ENCODE results near the gene SMARCAD1. TPM values are rescaled to one million over a fixed set of nuclear protein-coding genes. Genes with fewer than 3 reads are reported as not detected.

SMARCAD1 gene
- total and polyA plus RNA-seq, 2 of the 8 experiments (the other 6 are each of a cell fraction or from before 2014, with no cell fraction given) = 24.1 to 59.4 TPM

DNA sequence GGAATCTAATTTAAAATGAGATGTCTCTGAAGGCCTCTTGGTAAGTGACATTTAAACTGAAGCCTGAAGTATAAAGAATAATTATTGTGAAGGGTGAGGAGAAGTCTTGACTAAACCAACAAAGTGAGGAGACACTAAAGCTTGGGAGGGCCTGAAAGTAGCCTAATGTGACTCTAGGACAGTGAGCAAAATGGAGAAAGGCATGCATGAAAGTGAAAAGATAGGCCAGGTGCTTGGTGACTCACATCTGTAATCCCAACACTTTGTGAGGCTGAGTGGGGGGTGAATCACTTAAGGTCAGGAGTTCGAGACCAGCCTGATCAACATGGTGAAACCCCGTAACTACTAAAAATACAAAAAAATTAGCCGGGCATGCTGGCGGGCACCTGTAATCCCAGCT is 46.9 kb upstream of the SMARCAD1 start:
- POLR2A ChIA-PET (ENCODE audit: partially characterized antibody) = no interaction called here
- H4K20me1 ChIP-seq (replicated peaks in 1 of 2; ENCODE audit: control insufficient read depth in 1 of 2, insufficient read depth in 2 of 2, low read length in 2 of 2) = no peaks in the 10 kb centered on the region
- no peak for FAIRE-seq
- no peak for TF ChIP-seq ASH2L (IDR thresholded peaks at IDR 0.05; ENCODE audit: low read length)
- TF ChIP-seq EGR1 (IDR thresholded peaks at IDR 0.05; ENCODE audit: borderline replicate concordance, low read depth, low read length) = no peak
- TF ChIP-seq TAF7 (optimal IDR thresholded peaks at IDR 0.05; ENCODE audit: borderline replicate concordance, low read depth, low read length) = no peak
- no peak for TF ChIP-seq TEAD4 (IDR thresholded peaks at IDR 0.05; ENCODE audit: low read depth, low read length)
- TF ChIP-seq CBX5 (IDR thresholded peaks at IDR 0.05; ENCODE audit: low read depth, low read length) = no peak
- no peak for TF ChIP-seq ATF3 (IDR thresholded peaks at IDR 0.05; ENCODE audit: insufficient read depth, low read depth, low read length)
- TF ChIP-seq SUZ12 (IDR thresholded peaks at IDR 0.05; ENCODE audit: low read length) = no peak
- no peak for TF ChIP-seq CEBPB (IDR thresholded peaks at IDR 0.05; ENCODE audit: low read depth, low read length)
- no peak for TF ChIP-seq NRF1 (IDR thresholded peaks at IDR 0.05; ENCODE audit: low read depth, low read length)
- no peak for TF ChIP-seq ZNF274 (IDR thresholded peaks at IDR 0.05; ENCODE audit: borderline replicate concordance, extremely low read depth, low read length)
- TF ChIP-seq KDM1A (IDR thresholded peaks at IDR 0.05; ENCODE audit: borderline replicate concordance, low read length) = no peak
- TF ChIP-seq SP2 (IDR thresholded peaks at IDR 0.05; ENCODE audit: low read length) = no peak
- TF ChIP-seq, protein P1, sequence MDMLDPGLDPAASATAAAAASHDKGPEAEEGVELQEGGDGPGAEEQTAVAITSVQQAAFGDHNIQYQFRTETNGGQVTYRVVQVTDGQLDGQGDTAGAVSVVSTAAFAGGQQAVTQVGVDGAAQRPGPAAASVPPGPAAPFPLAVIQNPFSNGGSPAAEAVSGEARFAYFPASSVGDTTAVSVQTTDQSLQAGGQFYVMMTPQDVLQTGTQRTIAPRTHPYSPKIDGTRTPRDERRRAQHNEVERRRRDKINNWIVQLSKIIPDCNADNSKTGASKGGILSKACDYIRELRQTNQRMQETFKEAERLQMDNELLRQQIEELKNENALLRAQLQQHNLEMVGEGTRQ (IDR thresholded peaks at IDR 0.05; ENCODE audit: low read length) = no peak

More for the DNA sequence above, 46.9 kb upstream of the SMARCAD1 start:
- Histone ChIP-seq H3K36me3 (ENCODE audit: control insufficient read depth in 2 of 4, insufficient read depth in 4 of 4, low read length in 3 of 4) (no peaks in the 10 kb centered on the region), H3K9me3 (ENCODE audit: insufficient read depth in 2 of 2, low read depth in 1 of 2, low read length in 1 of 2) (peaks cover 0 to 3% of the 10 kb centered on the region in 2 experiments; a peak in 1 of 4 replicates), H2AFZ (ENCODE audit: low read length) (no peak overlapping the region), H3K18ac (ENCODE audit: extremely low read depth, low read length) (no peak overlapping the region), H3K27ac (ENCODE audit: low read depth, low read length) (no peak overlapping the region), H3K79me2 (ENCODE audit: control insufficient read depth in 1 of 2, insufficient read depth in 2 of 2, low read length in 2 of 2) (no peaks in the 10 kb centered on the region), H3K4me2 (ENCODE audit: insufficient read depth in 1 of 2, low read depth in 2 of 2, low read length in 2 of 2) (no peak overlapping the region), H3K14ac (ENCODE audit: insufficient read length) (no peak overlapping the region), H2BK20ac (ENCODE audit: low read length) (no peak overlapping the region), H3K4ac (replicated peaks; ENCODE audit: insufficient read length, low read depth, low read length) (no peak overlapping the region), H3K9ac (replicated peaks in 1 of 4; ENCODE audit: extremely low read depth in 1 of 4, low read depth in 3 of 4, low read length in 3 of 4) (no peak overlapping the region), H3K79me1 (ENCODE audit: low read depth, low read length) (no peaks in the 10 kb centered on the region), H3K27me3 (replicated peaks in 1 of 4; ENCODE audit: control insufficient read depth in 3 of 4, extremely low read depth in 1 of 4, insufficient read depth in 3 of 4, low read length in 3 of 4) (no peaks in the 10 kb centered on the region), H4K5ac (ENCODE audit: insufficient read length, low read depth, low read length) (no peak overlapping the region), H2BK15ac (ENCODE audit: low read length) (no peak overlapping the region), H3K23ac (ENCODE audit: insufficient read length) (no peak overlapping the region), H2BK120ac (replicated peaks; ENCODE audit: low read depth, low read length) (no peak overlapping the region), H2BK5ac (ENCODE audit: low read depth, low read length) (no peak overlapping the region), H2AK5ac (ENCODE audit: low read depth, low read length) (no peak overlapping the region), H3K23me2 (ENCODE audit: low read depth, low read length) (no peaks in the 10 kb centered on the region), H3K4me3 (ENCODE audit: extremely low read depth in 1 of 4, insufficient read depth in 2 of 4, low read depth in 3 of 4, low read length in 4 of 4) (no peak overlapping the region), H3K4me1 (replicated peaks in 1 of 4; ENCODE audit: control insufficient read depth in 3 of 4, insufficient read depth in 4 of 4, low read length in 3 of 4) (no peaks in the 10 kb centered on the region; a peak in 1 of 7 replicates), H3K56ac (replicated peaks; ENCODE audit: insufficient read length, low read depth, low read length) (no peak overlapping the region), H4K8ac (ENCODE audit: extremely low read depth, insufficient read depth, low read length) (no peak overlapping the region), H2BK12ac (ENCODE audit: low read depth, low read length) (no peak overlapping the region), H4K91ac (replicated peaks; ENCODE audit: insufficient read length, low read length) (no peak overlapping the region)
- CTCF ChIA-PET (ENCODE audit: partially characterized antibody) = interaction anchor here (1.1 to 3.0 kb wide), 2 partner anchors 11 to 17 kb away, joined by 4 to 14 read pairs; no protein-coding TSS in a partner anchor
- WGBS, 2 experiments (ENCODE audit: extremely low coverage in 1 of 2, insufficient coverage in 1 of 2, insufficient read length in 1 of 2, insufficient replicate concordance in 2 of 2, low coverage in 1 of 2, low lambda C conversion rate in 2 of 2, missing lambda C conversion rate in 1 of 2) = 96% methylated on average over 4 of the region's 4 CpGs; no CpG with 5 or more reads in 1 of the 2 experiments
- no peak for DNase-seq (ENCODE audit: low read depth in 1 of 2, low spot score in 2 of 2)

Data from H1 (cell line).